ENCODE results near the gene SPPL3. TPM values are rescaled to one million over a fixed set of nuclear protein-coding genes. Genes with fewer than 3 reads are reported as not detected.

Gene SPPL3
- total and polyA plus RNA-seq, 2 experiments from 2014 or later, result 10.9 to 27.8 TPM

DNA sequence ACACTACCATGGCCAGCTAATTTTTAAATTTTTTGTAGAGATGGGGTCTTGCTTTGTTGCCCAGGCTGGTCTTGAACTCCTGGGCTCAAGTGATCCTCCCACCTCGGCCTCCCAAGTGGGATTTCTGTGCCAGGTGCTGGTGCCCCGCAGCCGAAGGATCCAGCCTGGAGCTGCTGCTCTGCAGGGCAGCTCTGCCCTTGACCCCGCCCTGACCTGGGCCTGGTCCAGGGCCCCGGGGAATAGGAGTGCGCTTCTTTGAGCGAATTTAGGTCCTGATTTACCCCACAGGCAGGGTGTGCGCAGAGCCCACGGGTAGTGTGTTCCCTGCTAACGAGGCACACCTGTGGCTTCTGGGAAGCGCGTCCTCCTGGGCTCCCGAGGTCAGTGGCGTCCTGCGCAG lies 163.3 kb downstream of the SPPL3 start (continued):
- TF ChIP-seq ZNF462 (CRISPR knock-in tag; IDR thresholded peaks at IDR 0.05) (no peak), ETS1 (IDR thresholded peaks at IDR 0.05) (no peak)

DNA sequence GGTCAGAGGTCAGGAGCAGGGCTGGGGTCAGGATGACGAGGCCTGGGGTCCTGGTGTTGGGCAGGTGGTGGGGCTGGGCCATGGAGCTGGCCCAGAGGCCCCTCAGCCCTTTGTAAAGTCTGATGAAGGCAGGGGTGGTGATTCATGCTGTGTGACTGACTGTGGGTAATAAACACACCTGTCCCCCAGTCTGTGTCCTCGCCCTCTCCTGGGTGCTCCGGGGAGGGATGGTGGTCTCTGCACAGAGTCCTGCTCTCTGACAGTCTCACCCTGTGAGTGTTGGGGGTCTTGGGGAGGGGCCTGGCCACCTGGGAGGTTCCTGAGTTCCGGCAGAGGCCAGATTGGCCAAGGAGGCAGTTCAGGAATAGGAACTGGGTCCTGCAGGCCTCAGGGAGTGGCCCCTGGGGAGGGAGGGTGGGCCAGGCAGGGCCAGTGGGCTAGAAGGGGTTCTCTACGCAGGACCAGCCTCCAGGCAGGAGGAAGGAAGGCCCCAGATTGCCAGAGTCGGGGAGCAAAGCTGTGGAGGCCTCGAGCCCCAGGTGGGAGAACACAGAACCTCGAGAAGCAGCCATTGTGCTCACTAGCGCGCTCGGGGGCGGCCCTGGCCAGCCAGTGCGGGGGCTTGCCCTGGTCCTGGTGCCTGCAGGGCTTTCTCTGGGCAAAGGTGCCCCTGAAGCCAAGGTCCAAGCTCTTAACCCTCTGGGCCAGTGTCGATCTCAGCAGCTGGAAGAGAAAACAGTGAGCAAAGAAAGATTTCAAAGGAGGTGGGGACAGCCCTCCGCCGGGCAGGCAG lies 164.1 kb downstream of the SPPL3 start:
- H3K4me3 ChIP-seq, result no peak overlapping the region
- H3K36me3 ChIP-seq (ENCODE audit: insufficient read depth), result no peaks in the 10 kb centered on the region
- TF ChIP-seq EZH2phosphoT487 (IDR thresholded peaks at IDR 0.05; ENCODE audit: unreplicated experiment), result no peak
- no peak for TF ChIP-seq ZNF462 (CRISPR knock-in tag; IDR thresholded peaks at IDR 0.05)
- TF ChIP-seq POLR2AphosphoS5 (IDR thresholded peaks at IDR 0.05; ENCODE audit: low read depth), result no peak
- no peak for TF ChIP-seq STAT1 (IDR thresholded peaks at IDR 0.05; ENCODE audit: unreplicated experiment)
- Mint-ChIP-seq H3K27ac (no peak overlapping the region), H3K9me3 (no peaks in the 10 kb centered on the region), H3K4me3 (no peak overlapping the region), H3K4me1 (no peaks in the 10 kb centered on the region; the same call in 2 of the 3 replicates), H3K36me3 (ENCODE audit: low read depth) (no peaks in the 10 kb centered on the region), H3K27me3 (ENCODE audit: insufficient read depth, low read depth, poor library complexity) (peaks cover 4% of the 10 kb centered on the region)
- H4K20me1 ChIP-seq (replicated peaks; ENCODE audit: insufficient read depth), result no peaks in the 10 kb centered on the region
- no peaks in the 10 kb centered on the region for H3K4me1 ChIP-seq (ENCODE audit: insufficient read depth)
- H3K79me2 ChIP-seq (replicated peaks; ENCODE audit: insufficient read depth), result no peaks in the 10 kb centered on the region
- H3K9me2 ChIP-seq (ENCODE audit: insufficient read depth), result no peaks in the 10 kb centered on the region
- DNase-seq (ENCODE audit: low spot score) (no peak), ATAC-seq (no peak)
- no peak overlapping the region for H3K4me2 ChIP-seq
- H2AFZ ChIP-seq, result no peak overlapping the region
- H3K27ac ChIP-seq (ENCODE audit: low read depth), result no peak overlapping the region
- no peaks in the 10 kb centered on the region for H3F3A ChIP-seq (replicated peaks; ENCODE audit: low read depth)
- no peaks in the 10 kb centered on the region for H3K27me3 ChIP-seq (ENCODE audit: insufficient read depth)

Data from GM23338 (cell line).